Measurements from ENCODE around the gene FOXI1.
"Not testable (repeated sequence)": the region's sequence is repeated elsewhere in the genome, so short reads cannot be mapped to it uniquely, and the experiment has no call there.

FOXI1 gene

GRCh38 chr5:170094329-170094728, 11.4 kb upstream of the FOXI1 start:
- DNase-seq, result not testable (repeated sequence)

GRCh38 chr5:170095646-170096045, 10.1 kb upstream of the FOXI1 start:
- DNase-seq, result no peak

GRCh38 chr5:170097934-170098333, 7.8 kb upstream of the FOXI1 start:
- DNase-seq, result no peak

- peak; percentile 50 to 61 for DNase-seq
These were observed 5.4 kb upstream of the FOXI1 start for GRCh38 chr5:170100066-170100943.

- no peak for DNase-seq
These were observed 2.2 kb upstream of the FOXI1 start for GRCh38 chr5:170103447-170103846.

- no peak for DNase-seq
These were observed 1.4 kb upstream of the FOXI1 start for GRCh38 chr5:170104299-170104698.

GRCh38 chr5:170104710-170105109, 987 bp upstream of the FOXI1 start:
- DNase-seq, result no peak

- DNase-seq, result no peak
These were observed 2.0 kb downstream of the FOXI1 start for GRCh38 chr5:170107674-170108073.

- DNase-seq, result no peak
These were observed 2.6 kb downstream of the FOXI1 start for GRCh38 chr5:170108266-170108785.

GRCh38 chr5:170109059-170110031, 3.6 kb downstream of the FOXI1 start:
- DNase-seq, result no peak

- no peak for DNase-seq
These were observed 4.8 kb downstream of the FOXI1 start for GRCh38 chr5:170110403-170111087.

- no peak for DNase-seq
These were observed 5.5 kb downstream of the FOXI1 start for GRCh38 chr5:170111088-170111785.

- DNase-seq, result no peak
These were observed 7.3 kb downstream of the FOXI1 start for GRCh38 chr5:170112876-170113521.

GRCh38 chr5:170113522-170113900, 7.8 kb downstream of the FOXI1 start:
- DNase-seq, result no peak

- DNase-seq, result no peak
These were observed 8.6 kb downstream of the FOXI1 start for GRCh38 chr5:170114271-170114670.

- no peak for DNase-seq
These were observed 10.2 kb downstream of the FOXI1 start for GRCh38 chr5:170115925-170116324.

GRCh38 chr5:170117736-170118135, 12.0 kb downstream of the FOXI1 start:
- no peak for DNase-seq

- no peak for DNase-seq
These were observed 14.9 kb downstream of the FOXI1 start for GRCh38 chr5:170120576-170120975.

GRCh38 chr5:170121321-170121720, 15.6 kb downstream of the FOXI1 start:
- no peak for DNase-seq

- no peak for DNase-seq
These were observed 20.4 kb downstream of the FOXI1 start for GRCh38 chr5:170126061-170126460.

GRCh38 chr5:170126626-170127025, 20.9 kb downstream of the FOXI1 start:
- no peak for DNase-seq

GRCh38 chr5:170131235-170131634, 25.5 kb downstream of the FOXI1 start:
- DNase-seq, result no peak
